Limb (tissue), 2 donors: ENCODE data around the gene PRPH.
"Not testable (repeated sequence)": the region's sequence is repeated elsewhere in the genome, so short reads cannot be mapped to it uniquely, and the experiment has no call there.

ENCODE experiments used
- DNase-seq, 2 donors: peaks; one replicate each; pipeline ENCODE4 v3.0.0-alpha.2; 2016; ENCODE audit errors: extremely low spot score in 2 of 2

Gene PRPH

DNA sequence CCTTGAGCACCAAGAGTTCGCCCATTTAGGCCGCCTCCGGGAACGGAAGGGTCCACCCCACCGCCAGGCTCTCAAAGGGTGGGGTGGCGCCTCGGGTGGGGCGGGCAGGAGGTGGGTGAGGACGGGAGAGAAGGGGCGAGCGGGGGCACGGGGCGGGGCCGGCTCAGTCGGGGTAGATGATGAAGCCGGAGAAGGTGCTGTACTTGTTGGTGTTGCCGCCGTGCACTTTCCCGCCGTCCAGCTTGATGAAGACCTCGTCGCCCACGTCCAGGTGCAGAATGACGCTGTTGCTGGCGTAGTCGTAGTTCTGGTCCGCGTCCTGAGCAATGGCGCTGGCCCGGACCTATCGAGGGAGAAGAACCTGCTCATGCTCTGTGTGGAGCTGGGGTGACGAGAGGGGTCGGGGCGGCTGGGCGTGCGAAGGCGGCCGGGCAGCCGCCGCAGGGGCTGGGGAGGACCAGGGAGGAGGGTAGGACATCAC is 38.0 kb downstream of the PRPH start:
- DNase-seq, result no peak

DNA sequence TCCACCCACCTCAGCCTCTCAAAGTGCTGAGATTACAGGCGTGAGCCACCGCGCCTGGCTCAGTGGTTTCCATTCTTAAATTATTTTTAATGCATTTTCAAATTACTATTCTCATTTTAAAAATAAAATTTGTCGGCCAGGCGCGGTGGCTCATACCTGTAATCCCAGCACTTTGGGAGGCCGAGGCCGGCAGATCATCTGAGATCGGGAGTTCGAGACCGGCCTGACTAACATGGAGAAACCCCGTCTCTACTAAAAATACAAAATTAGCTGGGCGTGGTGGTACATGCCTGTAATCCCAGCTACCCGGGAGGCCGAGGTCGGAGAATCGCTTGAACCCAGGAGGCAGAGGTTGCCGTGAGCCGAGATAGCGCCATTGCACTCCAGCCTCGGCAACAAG is 38.8 kb downstream of the PRPH start:
- DNase-seq, result not testable (repeated sequence)

DNA sequence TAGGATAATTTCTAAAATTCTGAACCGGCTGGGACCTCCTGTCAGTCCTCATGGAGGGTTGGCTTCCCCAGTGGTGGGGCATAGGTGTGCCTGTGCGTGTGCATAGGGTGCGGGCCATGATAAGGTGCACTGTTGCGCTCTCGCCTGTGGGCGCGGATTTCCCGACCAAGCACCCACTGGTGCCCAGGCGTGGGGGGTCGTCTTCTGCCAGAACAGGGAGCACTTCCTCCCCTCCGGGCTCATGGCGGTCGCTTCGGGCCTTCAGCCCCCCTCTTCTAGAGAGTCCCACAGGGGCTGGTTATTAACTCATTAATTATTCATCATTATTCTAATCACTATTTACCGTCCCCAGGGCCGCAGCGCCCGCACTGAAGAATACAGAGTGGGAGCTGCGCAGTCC is 39.3 kb downstream of the PRPH start:
- DNase-seq, result peak in 1 of 2 donors; percentile 36

DNA sequence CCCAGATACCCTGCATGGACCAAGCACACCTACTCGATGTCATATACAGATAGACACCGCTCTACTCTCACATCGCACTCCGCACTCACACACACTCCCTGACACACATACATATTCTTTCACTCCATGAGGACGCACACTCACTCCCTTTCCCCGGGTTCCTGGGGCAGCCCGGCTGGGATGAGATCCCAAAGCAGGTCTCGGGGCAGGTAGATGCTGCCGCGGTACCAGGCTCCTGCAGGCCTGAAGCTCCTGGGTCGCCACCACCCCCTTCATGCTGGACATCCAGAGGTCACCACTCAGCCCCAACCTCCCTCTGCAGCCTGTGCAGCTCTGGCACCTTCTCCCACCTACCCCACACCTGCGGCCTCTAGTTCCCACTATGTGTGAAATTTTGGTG is 39.7 kb downstream of the PRPH start:
- DNase-seq, result no peak

DNA sequence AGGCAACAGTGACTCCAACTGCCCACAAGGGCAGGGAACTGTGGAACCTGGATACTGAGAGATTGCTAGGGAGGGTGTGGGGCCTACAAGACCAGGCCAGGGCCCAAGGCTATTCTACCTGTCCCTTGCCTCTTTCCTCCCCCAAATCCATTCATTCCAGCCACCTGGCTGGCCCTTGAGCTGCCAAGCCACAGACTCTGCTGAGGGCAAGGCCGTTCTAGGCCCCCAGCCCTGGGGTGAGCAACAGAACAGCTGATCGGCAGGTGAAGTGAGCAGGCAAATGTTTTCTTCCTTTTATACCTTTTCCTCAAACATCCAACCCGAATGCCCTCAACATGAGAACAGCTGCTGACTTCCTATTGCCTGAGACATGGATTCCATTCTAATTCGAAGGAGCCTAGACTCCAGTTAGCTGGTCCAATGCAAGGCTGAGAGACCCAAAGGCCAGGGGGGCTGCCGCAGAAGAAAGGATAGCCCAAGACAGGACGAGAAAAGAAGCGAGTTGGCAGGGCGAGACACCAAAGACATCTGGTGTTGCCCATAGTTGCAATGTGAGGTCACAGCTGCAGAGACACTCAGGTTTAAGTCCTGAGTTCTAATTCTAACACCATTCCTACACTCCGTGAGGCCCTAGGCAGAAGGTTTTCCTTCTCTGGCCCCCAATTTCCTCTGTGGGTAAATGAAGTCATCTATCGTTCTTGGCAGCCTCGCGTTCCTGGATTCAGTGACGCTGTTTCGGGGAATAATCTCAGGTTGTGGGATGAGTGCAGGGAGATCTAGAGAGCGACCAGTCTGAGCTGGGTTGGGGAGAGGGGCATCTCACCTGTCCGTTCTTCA is 40.4 kb downstream of the PRPH start:
- peak in 1 of 2 donors; percentile 39 for DNase-seq

DNA sequence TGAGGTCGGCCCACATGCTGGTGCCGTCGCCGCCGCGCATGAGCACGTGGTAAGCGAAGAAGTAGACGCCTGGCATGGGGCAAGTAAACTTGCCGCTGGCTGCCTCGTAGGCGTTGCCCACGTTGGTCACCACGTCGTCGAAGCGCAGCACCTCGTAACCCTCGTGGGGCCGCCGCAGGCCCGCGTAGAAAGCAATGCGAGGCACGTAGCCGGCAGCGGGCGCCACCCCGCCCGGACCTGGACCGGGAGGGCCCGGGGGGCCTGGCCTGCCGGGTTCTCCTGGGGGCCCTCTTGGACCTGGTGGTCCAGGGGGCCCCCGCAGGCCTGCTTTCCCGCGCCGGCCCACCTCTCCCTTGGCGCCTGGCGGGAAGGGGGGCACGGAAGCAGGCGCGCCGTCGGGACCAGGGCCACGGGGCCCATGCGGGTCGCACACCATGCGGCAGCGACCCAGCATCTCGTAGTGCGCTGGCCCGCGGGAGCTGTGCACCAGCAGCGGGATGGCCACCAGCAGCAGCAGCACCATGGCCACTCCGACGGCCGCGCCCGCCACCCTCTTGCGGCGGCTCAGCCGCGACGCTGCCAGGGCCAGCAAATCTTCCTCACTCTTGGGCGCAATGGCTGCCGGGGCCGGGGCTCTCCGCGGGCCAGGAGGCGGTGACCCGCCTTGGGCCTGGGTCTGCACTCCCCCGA is 41.2 kb downstream of the PRPH start:
- DNase-seq, result no peak

DNA sequence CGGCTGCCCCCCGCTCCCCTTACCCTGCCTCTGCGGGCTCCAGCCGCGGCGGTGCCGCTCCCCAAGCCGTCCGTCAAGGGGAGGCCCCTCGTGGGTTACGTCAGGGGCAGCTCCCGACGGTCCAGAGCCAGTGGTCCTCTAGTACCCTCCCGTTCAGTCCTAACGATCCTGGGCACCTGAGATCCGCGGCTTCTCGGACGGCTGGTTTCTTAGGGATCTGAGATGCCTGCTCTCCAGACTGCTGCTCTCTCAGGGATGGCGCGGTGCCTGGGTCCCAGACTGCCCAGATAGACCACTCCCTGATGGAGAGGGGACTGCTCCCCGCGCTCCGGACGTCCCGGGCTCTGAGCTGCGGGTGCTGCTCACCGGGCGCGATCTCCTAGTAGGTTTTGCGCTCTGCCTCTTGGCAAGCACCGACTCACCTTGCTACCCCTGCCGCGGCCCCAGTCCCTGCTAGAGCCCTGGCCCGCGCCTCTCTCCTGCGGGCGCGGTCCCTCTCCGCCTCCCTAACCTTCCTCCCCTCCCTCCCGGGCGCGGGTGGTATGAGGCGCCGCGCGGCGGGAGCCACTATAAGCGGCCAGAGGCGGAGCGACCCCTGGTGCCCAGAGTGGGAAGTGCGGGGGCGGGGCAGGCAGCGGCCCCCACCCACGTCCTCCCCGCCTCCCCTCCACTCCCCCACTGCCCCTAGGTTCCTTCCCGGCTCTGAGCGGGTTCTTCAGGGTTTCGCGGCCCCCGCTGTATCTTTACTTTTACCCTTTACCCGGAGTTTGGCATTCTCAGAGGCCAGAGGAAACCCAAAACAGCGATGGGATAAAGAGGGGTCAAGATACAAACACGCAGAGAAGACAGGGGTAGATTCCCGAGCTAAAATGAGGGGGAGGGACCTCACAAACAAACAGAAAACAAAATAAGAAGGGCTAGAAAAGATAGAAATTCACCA is 42.0 kb downstream of the PRPH start, which contains the start of gene C1QL4:
Gene C1QL4, minus strand, starts transcription at position 544 of the 940 bp plus-strand sequence. CDS start 711 bp downstream, outside the sequence.
- peak; percentile 81 to 94 for DNase-seq

DNA sequence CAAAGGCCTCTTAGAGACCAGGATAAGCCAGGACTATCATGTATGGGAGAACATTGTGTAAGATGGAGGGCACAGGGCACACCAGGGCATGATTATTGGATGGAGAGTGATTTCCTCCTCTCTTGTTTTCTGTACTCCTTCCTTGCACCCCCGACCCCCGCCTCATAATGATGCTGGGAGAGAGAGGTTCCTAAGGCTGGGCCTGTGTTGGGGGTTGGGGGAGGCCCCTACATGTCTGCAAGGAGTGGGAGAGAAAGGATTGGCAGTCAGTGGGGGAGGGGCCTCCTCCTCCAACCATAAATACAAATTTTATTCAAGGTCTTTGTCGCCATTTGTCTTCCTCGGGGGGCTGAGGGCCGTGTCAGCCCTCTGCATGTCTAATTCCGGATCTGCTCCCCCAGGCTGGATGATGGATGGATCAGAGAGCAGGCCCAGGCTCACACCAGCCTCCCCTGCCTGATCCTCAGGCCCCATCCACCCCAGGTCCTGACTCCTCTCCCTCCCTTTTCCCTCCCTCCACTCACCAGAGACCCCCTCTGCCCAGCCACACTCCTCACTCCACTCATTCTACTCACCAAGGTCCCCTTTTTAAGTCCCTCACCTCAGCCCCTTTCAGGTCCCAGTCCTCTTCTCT is 44.0 kb downstream of the PRPH start:
- no peak for DNase-seq

DNA sequence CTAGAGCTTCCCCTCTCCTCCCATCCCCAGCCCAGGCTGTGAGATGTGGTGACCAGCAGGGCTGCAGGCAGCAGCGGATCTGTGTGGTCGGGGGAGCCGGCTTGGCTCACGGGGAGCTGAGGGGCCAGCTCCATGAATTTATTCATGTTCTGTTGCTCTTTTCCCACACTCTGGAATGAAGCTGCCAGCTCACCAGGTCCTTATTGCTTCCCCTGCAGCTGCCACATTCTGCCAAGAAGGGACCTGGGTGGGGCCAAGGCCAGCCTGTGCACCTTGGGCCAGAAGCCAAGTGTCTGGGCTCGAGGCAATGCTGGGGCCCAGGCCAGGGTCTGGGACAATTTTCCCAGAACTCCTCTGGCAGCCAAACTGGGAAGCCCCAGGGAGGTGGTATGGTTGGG is 44.5 kb downstream of the PRPH start:
- DNase-seq, result peak in 1 of 2 donors; percentile 41

DNA sequence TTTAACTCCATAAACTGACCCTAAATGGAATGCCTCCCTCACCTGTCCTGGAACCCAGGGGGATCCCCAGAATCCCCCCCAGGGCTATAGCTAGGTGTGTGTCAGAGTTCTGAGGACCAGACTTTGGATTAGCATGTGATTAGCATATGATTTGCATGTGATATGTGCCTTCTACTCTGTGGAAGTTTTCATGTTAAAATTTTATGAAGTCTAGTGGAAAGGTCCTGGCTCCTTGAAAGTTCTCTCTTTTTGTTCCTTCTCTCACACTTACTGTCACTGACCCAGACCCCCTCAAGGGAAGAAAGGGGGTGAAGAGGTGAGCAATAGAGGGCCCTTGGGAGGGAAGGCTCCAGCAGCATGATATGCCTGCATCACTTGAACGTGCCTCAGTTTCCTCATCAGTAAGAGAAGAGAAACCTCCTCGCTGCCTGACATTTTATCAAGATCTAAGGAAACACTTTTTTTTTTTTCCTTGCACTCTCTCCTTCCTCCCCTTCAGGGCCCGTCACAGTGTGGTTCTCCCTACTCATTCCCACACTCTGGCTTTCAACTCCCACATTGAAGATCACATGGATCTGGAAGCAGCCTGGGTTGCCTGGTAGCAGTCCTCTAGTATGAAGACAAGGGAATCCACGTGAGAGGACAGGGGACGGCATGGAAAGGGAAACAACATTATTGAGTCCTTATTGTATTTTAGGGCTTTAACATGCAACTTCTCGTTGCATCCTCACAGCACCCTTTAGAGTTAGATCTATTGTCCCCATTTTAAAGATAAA is 45.3 kb downstream of the PRPH start:
- no peak for DNase-seq

DNA sequence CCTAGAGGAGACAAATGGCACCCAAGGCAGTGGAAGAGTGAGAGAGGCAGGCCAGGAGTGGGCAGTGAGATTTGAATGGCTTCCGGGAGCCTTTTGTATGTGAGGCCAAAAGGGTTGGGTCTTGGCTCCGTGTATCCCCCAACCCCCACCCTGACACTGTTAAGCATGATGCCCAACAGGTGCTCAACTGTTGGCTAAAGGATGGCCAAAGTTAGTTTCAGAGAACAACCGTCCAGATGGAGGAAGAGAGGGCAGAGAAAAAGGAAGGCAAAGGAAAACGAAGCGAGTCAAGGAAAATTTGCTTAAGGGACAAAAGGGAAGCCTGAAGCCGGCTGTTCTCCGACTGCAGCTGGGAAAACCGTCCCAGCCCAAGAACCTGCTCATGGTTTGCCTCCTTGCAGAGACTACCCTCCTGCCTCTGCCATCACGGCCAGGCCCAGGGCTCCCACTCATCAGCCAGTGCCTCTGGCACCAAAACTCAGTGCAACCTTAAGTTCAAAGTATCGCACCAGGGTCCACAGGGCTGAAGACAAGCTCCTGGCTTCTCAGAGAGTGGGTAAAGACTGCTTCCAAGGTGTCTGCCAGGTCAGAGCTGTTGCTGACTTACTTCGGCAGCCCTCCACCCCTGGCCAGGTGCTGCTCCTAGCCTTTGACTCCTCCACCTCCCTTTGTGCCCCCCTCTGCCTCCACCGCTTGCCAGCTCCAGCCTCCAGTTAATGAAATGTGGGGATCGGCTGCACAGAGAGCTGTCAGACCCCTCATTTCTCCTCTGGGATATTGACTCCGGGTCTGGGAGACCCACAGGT is 46.2 kb downstream of the PRPH start:
- DNase-seq, result no peak

DNA sequence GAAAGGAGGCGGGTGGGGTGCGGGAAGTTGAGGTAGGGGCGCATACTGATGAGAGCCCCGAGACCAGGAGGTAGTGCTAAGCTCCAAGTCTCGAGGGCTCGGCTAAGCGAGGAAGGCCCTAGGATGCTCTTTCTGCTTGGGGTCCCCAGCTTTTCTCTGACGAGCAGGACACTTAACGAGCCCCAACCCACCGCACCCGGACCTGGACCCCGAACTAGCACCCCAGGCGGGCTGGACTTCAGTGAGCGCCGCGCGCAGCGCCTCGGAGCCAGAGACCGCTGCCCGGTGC is 46.8 kb downstream of the PRPH start:
- DNase-seq, result no peak

DNA sequence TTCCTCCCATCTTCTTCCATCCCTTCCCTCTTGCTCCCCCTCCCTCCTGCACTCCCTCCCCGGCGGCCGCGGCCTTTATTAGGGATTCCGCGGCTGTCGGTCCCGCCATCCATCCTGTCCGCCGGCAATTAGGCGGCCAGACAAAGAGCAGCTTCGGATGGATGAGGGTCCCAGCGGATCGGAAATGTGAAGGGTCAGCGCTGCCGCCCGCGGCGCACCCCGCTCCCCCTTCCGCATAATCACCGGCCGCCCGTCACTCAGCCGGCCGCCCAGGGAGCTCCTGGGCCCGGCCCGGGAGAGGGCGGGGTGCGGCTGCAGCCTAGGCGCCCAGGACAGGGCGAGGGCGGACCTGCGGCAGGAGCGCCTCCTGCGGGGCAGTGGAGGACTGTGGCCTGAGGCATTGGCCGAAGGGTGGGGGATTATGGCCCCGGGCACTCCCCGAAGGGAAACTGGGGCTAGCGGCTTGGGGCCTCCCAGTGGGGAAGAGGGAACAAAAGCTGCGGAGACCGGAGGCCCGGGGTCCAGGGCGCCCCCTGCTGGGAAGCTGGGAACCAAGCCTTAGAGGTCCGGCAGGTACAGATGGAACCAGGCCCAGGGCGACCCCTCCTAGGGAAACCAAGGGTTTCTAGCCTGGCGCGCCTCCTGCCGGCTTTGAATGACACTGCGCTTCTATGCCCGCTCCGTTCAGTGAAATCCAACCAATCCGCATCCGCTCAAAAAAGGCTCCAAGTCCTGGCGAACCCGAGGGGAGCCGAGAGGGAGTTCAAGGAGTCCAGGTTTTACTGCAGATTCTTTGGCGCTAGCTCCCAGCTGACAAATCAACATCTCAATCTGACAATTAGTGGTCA is 47.3 kb downstream of the PRPH start:
- peak; percentile 58 to 86 for DNase-seq

DNA sequence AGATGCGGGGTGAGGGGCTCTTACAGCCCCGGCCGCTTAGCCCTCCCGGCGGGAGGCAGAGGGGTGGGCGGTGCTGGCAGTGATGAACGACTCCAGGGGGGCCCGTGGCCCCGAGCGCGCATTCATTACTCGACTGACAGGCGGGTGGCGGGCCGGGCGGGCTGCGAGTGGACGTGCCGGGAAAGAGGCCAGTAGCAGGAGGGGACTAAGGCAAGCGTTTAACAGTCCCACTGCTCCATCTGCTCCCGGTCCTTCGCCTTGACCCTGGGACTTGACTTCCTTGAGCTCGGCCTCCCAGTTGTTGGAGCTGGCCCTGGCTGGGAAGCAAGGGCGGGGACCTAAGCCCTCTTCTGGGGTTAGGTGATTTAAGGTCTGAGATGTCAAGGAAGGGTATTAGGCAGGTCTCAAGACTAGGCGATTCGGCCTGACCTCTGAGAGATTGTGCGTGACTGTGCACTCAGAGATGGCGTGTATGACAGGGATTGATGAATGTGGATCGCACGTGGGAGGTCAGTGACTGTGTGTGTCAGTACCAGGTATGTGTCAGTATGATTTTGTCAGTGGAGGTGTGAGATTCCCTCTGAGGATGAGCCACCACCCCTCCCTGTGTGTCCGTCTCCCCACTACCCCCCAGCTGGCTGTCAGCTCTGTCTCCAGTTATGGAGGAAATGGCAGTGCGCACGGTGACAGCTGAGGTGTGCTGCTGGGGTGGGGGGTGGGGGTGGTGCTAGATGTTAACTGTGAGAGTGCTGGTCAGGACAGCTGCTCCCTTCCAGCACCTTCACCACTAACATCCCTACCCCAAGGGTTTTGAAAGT is 48.2 kb downstream of the PRPH start:
- DNase-seq, result peak in 1 of 2 donors; percentile 67

DNA sequence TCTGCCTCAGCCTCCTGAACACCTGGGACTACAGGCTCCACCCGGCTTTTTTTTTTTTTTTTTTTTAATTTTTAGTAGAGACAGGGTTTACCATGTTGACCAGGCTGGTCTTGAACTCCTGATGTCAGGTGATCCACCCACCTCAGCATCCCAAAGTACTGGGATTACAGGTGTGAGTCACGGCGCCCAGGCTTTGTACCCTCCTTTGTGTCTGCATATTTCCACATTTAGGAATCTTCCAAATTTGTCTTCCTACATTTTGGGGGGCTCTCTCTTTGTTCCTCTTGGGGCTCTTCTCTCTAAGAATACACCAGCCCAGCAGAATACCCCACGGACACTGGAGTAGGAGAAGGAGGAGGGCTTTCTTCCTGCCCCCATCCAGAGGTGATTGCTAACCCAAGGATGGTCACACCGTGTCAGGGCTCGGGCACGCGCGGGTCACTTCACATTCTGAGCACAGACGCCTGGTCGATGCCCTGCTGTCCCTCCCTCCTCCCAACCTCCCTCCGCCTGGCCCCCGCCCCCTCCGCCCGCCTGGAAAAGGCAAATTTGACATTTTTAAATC is 49.6 kb downstream of the PRPH start:
- no peak for DNase-seq

DNA sequence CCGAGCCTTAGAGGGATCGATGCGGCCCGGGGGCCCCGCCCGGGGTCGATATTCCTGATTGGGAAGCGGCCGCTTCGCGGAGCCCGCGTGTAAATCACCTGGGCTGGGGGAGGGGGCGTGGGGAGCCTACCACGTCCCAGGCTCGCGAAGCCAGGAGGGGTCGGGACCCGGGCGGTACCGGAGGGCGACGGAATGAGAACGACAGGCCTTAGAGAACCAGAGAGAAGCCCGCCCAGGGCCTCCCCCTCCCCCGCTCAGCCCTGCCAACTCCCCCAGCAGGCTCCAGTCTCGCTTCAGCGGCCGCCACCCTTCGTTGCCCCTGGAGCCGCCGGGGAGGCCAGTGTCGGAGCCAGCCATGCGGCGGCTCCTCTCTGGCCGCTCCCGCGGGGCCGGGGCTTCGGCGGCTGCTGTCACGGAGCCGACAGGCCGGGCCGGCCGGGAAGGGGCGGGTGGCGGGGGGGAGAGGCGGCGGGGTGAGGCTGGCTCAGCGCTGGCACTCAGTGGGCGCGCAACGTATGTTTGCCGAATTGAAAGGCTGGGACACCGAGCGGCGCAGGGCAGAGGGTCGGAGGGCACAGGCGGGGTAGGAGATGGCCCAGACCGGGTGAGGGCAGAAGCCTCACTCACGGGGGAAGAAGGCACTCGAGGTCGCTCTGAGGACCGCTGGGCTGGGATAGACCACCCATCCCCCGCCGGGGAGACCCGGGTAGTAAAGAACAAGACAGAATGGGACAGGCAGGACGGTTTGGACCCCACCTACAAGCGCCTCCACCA is 50.3 kb downstream of the PRPH start:
- peak in 1 of 2 donors; percentile 69 for DNase-seq
